Loucy (cell line): ENCODE data around the gene CRYBG2.

Experiments
- EZH2phosphoT487 ChIP-seq: fragments of 200-600 bp; IDR thresholded peaks from 2 replicates; pipeline ENCODE4 v1.6.1; 2018; ENCODE audit warnings: antibody characterized with exemption, mild to moderate bottlenecking, moderate library complexity, borderline replicate concordance
- TF ChIP-seq, protein P1 (sequence below): fragments of 200-600 bp; sonication (generic); conservative IDR thresholded peaks from 2 replicates; pipeline ENCODE4 v1.5.1; 2014; ENCODE audit warnings: mild to moderate bottlenecking, antibody characterized with exemption, low read length

DNA sequence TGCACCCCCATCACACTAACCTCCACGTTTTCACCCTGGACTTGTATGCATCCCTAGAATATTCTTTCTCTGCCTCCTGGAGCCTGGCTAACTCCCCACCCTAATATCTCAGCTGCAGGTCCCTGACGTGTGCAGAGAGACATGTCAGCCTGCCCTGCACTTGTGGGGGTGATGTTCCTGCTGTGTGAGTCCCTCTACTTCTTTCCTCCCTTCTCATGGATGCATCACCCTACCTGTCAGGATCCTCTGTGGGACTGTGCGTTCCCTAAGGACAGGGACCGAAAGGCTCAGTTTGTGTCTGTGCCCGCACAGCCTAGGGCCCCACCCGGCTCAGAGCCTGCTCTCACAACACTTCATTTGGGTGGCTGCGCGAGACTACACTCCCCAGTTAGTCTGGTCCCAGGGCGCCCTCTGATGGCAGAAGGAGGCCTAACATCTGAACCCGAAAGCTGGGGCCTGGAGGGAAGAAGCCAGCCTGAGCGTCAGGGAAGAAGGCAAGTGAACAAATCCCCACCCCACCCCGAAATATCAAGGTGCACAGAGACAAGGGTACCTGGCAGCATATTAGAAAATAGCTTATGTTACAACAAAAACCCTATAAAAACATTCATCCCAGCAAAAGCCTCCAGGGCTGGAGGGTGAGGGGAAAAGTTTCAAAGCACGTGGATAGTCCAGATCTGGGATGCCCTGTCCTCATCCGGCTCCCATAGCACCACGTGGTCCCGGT, 32.5 kb downstream of the CRYBG2 start:
- TF ChIP-seq, protein P1, sequence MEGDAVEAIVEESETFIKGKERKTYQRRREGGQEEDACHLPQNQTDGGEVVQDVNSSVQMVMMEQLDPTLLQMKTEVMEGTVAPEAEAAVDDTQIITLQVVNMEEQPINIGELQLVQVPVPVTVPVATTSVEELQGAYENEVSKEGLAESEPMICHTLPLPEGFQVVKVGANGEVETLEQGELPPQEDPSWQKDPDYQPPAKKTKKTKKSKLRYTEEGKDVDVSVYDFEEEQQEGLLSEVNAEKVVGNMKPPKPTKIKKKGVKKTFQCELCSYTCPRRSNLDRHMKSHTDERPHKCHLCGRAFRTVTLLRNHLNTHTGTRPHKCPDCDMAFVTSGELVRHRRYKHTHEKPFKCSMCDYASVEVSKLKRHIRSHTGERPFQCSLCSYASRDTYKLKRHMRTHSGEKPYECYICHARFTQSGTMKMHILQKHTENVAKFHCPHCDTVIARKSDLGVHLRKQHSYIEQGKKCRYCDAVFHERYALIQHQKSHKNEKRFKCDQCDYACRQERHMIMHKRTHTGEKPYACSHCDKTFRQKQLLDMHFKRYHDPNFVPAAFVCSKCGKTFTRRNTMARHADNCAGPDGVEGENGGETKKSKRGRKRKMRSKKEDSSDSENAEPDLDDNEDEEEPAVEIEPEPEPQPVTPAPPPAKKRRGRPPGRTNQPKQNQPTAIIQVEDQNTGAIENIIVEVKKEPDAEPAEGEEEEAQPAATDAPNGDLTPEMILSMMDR: peak; percentile 95
- TF ChIP-seq EZH2phosphoT487: no peak
